NCI-H2227 (cell line): ENCODE results near the gene UBR7.

Source experiments
- DNase-seq: peaks from one replicate; lab custom pipeline; 2025; ENCODE audit not compliant: unreplicated experiment; lab: John Stamatoyannopoulos, UW

UBR7 gene

GRCh38 chr14:93246534-93246933, 39.5 kb downstream of the UBR7 start:
- no peak for DNase-seq

- no peak for DNase-seq
Observed at GRCh38 chr14:93249128-93249831, 42.2 kb downstream of the UBR7 start.

DNA sequence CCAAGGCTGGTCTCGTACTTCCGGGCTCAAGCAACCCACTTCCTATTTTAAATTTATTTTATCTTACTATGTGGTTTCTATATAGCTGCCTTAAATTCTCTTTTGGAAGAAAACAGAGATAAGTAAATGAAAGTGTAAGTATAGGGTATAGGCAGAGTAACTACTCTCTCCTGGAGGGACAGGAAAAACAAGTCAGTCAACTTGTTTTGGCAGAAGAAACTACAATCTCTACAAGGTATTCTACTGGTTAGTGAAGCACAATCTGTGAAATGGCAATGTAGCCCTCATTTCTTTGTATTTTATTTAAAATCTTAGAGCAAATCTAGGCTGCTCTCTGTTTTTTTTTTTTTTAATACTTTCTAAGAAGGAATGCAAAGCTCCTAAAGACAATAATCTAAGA, 55.4 kb downstream of the UBR7 start:
- DNase-seq, result no peak

DNA sequence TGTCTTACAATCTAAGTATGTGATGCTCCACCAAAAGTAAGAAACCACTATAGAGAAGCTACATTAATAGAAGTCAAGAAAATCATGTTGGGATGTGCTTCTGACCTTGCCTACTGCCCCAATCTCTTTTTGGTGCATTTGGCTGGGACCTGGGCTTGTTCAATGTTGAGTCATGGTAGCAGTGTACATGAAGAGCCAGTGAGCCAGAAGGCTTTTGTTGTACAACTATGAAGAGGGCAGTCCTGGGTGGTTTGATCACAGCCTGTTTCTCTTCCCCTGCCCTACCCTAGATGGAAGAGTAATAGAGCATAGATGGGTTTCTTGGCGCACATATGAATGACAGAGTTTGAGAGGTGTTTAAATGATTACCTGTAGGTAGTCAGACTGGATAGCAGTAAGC, 56.4 kb downstream of the UBR7 start:
- DNase-seq, result no peak

DNA sequence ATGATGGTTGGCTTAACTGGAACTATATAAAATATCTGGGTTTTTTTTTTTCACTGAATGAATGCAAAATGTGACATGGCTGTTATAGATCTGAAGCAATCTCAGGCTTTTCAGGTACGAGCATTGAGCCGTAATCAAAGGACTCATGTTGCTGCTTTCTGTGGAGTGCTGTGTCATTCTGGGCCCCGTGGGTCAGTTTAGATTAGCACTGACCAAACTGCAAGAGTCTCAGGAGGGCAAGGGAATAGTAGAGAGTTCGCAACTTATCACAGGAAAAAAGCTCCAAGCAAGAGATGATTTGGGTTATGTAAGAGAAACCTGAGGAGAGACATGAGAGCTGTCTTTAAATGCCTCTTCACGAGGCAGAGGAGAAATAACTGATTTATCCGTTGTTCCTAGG, 59.1 kb downstream of the UBR7 start:
- DNase-seq, result no peak

GRCh38 chr14:93267149-93267711, 60.2 kb downstream of the UBR7 start:
- no peak for DNase-seq

DNA sequence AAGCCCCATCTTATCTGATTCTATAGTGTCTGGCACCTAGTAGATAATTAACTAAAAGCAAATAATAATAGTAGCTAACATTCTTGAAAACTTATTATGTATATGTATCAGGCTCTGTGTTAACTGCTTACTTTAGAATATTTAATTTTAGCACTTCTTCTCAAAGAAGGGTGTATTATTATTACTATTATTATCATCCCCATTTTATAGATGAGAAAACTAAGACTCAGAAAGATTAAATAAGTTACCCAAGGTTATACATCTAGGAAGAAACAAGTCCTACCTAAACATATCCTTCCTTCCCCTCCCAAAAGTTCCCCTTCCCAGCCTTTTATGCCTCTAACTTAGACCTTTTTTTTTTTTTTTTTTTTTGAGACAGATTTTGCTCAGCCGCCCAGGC, 61.4 kb downstream of the UBR7 start:
- no peak for DNase-seq

GRCh38 chr14:93269341-93270068, 62.4 kb downstream of the UBR7 start:
- no peak for DNase-seq

- no peak for DNase-seq
Observed at GRCh38 chr14:93271111-93271510, 64.1 kb downstream of the UBR7 start.

- no peak for DNase-seq
Observed at GRCh38 chr14:93274055-93274806, 67.2 kb downstream of the UBR7 start.

- no peak for DNase-seq
Observed at GRCh38 chr14:93276031-93276716, 69.1 kb downstream of the UBR7 start.
